ENCODE results near the gene DDX42. TPM values are rescaled to one million over a fixed set of nuclear protein-coding genes. Genes with fewer than 3 reads are reported as not detected.

Gene DDX42
- total and polyA plus RNA-seq, 2 donors from 2014 or later = 38.6 to 104 TPM

DNA sequence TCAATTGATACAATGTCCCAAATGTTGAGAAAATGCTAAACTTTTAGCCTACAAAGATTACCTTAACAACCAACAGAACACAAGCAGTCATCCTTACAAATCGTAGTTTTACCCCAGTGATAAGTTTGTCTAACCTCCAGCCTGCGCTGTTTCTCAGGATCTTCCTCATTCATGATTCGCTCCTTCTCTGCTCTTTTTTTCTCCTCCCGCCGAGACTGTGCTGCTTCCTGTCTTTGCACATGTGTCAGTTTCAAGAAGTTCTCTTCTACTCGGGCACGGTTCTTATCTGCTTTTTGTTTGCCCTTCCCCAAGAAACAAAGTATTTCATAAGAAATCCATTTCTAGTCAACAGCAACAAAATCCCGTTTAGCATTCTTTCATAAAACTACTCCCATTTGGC, 22.2 kb upstream of the DDX42 start:
- Histone ChIP-seq H3K36me3 (ENCODE audit: control insufficient read depth in 2 of 3, insufficient read depth in 3 of 3, low read length in 3 of 3) (peaks cover 15 to 46% (median 30%) of the 10 kb centered on the region in 3 donors), H3K9me3 (ENCODE audit: control insufficient read depth in 2 of 3, insufficient read depth in 1 of 3, low read length in 3 of 3) (no peaks in the 10 kb centered on the region), H3K27ac (ENCODE audit: low read depth in 2 of 2, low read length in 2 of 2) (no peak overlapping the region), H3K4me3 (ENCODE audit: low read length in 3 of 3) (no peak overlapping the region), H3K4me1 (ENCODE audit: control insufficient read depth in 2 of 3, insufficient read depth in 2 of 3, low read depth in 1 of 3, low read length in 3 of 3) (no peaks in the 10 kb centered on the region), H3K27me3 (ENCODE audit: control insufficient read depth, insufficient read depth, low read length) (no peaks in the 10 kb centered on the region), H3K9ac (ENCODE audit: low read length in 3 of 3) (no peak overlapping the region)
- no peak for DNase-seq
- FAIRE-seq = no peak
- TF ChIP-seq CTCF (IDR thresholded peaks at IDR 0.05; ENCODE audit: borderline replicate concordance, extremely low read depth, insufficient read depth) = no peak
- intact Hi-C loops (cut with DNase I) = no loop called here

GRCh38 chr17:63752707-63753106, 21.3 kb upstream of the DDX42 start:
- no peak for DNase-seq
- Histone ChIP-seq H3K27ac (ENCODE audit: low read depth in 2 of 2, low read length in 2 of 2) (no peak overlapping the region), H3K9ac (ENCODE audit: low read length in 3 of 3) (no peak overlapping the region), H3K9me3 (ENCODE audit: control insufficient read depth in 2 of 3, insufficient read depth in 1 of 3, low read length in 3 of 3) (no peaks in the 10 kb centered on the region), H3K4me3 (ENCODE audit: low read length in 3 of 3) (no peak overlapping the region), H3K36me3 (ENCODE audit: control insufficient read depth in 2 of 3, insufficient read depth in 3 of 3, low read length in 3 of 3) (peaks cover 14 to 45% (median 31%) of the 10 kb centered on the region in 3 donors), H3K27me3 (ENCODE audit: control insufficient read depth, insufficient read depth, low read length) (no peaks in the 10 kb centered on the region), H3K4me1 (ENCODE audit: control insufficient read depth in 2 of 3, insufficient read depth in 2 of 3, low read depth in 1 of 3, low read length in 3 of 3) (no peaks in the 10 kb centered on the region)
- intact Hi-C loops (cut with DNase I) = no loop called here
- no peak for FAIRE-seq
- TF ChIP-seq CTCF (IDR thresholded peaks at IDR 0.05; ENCODE audit: borderline replicate concordance, extremely low read depth, insufficient read depth) = no peak

- no peak overlapping the region for H3K27ac ChIP-seq (ENCODE audit: low read depth in 2 of 2, low read length in 2 of 2)
- no peaks in the 10 kb centered on the region for H3K27me3 ChIP-seq (ENCODE audit: control insufficient read depth, insufficient read depth, low read length)
- H3K9ac ChIP-seq (ENCODE audit: low read length in 3 of 3) = no peak overlapping the region
- H3K36me3 ChIP-seq (ENCODE audit: control insufficient read depth in 2 of 3, insufficient read depth in 3 of 3, low read length in 3 of 3) = peaks cover 14 to 45% (median 31%) of the 10 kb centered on the region in 3 donors
- no peaks in the 10 kb centered on the region for H3K9me3 ChIP-seq (ENCODE audit: control insufficient read depth in 2 of 3, insufficient read depth in 1 of 3, low read length in 3 of 3)
- FAIRE-seq (no peak), DNase-seq (no peak)
- H3K4me3 ChIP-seq (ENCODE audit: low read length in 3 of 3) = no peak overlapping the region
- TF ChIP-seq CTCF (IDR thresholded peaks at IDR 0.05; ENCODE audit: borderline replicate concordance, extremely low read depth, insufficient read depth) = no peak
- H3K4me1 ChIP-seq (ENCODE audit: control insufficient read depth in 2 of 3, insufficient read depth in 2 of 3, low read depth in 1 of 3, low read length in 3 of 3) = no peaks in the 10 kb centered on the region
- intact Hi-C loops (cut with DNase I) = no loop called here
These were observed 20.8 kb upstream of the DDX42 start for GRCh38 chr17:63753215-63753614.

DNA sequence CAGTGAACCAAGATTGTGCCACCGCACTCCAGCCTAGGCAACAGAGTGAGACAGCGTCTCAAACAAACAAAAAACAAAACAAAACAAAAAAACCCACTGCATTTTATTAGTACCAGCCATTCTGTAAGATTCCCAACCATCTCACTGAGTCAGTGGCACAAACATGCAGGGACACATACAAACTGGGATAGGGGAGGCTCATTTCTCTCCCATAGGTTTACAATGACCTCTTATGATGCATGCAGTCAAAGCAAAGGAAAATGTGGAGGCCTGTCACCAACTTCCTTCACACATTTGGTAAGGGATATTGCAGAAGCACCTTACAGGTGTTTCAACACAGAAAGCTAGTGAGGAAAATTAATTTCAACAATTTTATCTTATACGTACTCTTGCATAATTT, 19.9 kb upstream of the DDX42 start:
- no peak for FAIRE-seq
- intact Hi-C loops (cut with DNase I) = no loop called here
- Histone ChIP-seq H3K4me1 (ENCODE audit: control insufficient read depth in 2 of 3, insufficient read depth in 2 of 3, low read depth in 1 of 3, low read length in 3 of 3) (no peaks in the 10 kb centered on the region), H3K9ac (ENCODE audit: low read length in 3 of 3) (no peak overlapping the region), H3K27ac (ENCODE audit: low read depth in 2 of 2, low read length in 2 of 2) (no peak overlapping the region), H3K27me3 (ENCODE audit: control insufficient read depth, insufficient read depth, low read length) (no peaks in the 10 kb centered on the region), H3K4me3 (ENCODE audit: low read length in 3 of 3) (no peak overlapping the region), H3K36me3 (ENCODE audit: control insufficient read depth in 2 of 3, insufficient read depth in 3 of 3, low read length in 3 of 3) (peaks cover 14 to 45% (median 31%) of the 10 kb centered on the region in 3 donors), H3K9me3 (ENCODE audit: control insufficient read depth in 2 of 3, insufficient read depth in 1 of 3, low read length in 3 of 3) (no peaks in the 10 kb centered on the region)
- TF ChIP-seq CTCF (IDR thresholded peaks at IDR 0.05; ENCODE audit: borderline replicate concordance, extremely low read depth, insufficient read depth) = no peak
- no peak for DNase-seq

All from kidney (tissue), 14 donors.